HG02798 (cell line): ENCODE data around the gene ALKBH8.

Source experiments
- ATAC-seq: cut with Tn5 transposase; IDR thresholded peaks from one replicate; pipeline ENCODE4 v1.9.1; 2021; ENCODE audit warnings: mild to moderate bottlenecking; ENCODE audit not compliant: unreplicated experiment, poor library complexity

ALKBH8 gene

DNA sequence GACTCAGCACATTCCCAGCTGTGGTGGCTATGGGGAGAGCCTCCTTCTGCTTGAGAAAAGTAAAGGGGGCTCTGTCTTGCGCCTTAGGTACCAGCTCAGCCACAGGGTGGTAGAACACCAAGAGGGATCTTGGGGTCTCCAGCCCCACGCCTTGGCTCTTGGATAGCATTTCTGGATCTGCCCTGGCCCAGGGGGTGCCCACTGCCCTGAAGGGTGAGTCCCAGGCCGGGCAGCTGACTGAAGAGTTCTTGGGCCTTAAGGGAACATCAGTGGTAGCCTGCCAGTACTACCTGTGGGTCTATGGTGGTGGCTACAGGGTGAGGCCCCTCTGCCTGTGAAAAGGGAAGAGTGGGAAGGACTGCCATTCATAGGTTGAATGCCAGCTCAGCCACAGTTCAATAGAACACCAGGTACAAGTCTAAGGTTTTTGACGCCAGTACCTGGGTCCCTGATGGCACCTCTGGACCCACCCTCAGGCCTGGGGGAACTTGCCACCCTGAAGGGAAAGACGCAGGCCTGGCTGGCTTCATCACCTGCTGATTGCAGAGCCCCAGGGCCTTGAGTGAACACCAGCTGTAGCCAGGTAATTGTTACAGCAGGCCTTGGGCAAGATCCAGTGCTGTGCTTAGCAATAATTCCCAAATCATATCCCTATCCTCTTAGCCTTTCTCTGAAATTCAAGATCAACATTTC is 111.8 kb downstream of the ALKBH8 start:
- no peak for ATAC-seq
